ENCODE measurements around the gene MPPED1.

The MPPED1 gene

DNA sequence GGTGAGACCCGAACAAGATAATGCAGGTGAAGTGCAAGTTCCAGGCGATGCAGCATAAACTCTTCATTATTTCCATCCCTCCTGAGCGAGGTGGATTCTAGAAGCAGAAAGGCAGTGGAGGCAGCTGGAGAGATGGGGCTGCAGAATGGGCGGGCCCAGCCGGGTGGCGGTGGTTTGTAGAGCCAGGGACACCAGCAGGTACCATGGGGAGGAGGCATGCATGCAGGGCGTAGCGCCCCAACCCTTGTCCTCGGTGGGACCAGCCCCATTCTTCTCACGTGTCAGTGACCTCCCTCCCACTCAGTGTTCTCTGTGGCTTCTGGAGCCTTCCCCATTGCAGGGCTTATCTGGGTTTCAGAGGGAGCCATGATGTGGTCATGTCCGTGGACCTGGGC lies 38.0 kb downstream of the MPPED1 start:
- DNase-seq = no peak

DNA sequence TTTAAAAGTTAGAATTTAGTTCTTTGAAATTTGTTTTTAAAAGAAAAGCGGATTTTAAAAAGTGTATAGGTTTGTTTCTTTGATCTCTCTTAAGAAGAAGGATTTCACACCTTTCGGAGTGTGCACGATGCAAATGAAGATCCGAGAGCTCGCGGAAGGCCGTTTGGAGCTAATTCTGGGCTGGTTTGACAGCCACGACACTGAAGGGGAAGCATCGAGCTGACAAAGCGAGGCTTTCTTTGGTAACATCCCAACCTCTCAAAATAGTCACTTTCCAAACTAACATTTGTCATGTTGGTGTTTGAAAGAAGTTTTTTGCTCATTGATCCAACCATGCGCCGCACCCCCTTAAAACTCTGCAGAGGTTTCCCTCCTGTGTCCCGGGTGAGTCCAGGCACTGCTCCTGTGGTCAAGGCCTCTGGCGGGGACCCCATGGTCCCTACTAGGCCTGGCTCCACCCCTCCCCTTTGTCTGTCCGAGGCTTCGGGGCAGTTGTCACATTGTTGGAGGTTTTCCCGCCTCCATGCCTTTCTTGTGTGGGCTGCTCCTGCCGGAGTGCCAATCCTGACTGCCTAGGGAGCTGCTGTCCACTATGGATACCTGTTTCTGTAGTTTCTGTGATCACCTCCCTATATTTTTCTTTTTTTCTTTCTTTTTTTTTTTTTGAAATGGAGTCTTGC lies 39.7 kb downstream of the MPPED1 start:
- no peak for DNase-seq

DNA sequence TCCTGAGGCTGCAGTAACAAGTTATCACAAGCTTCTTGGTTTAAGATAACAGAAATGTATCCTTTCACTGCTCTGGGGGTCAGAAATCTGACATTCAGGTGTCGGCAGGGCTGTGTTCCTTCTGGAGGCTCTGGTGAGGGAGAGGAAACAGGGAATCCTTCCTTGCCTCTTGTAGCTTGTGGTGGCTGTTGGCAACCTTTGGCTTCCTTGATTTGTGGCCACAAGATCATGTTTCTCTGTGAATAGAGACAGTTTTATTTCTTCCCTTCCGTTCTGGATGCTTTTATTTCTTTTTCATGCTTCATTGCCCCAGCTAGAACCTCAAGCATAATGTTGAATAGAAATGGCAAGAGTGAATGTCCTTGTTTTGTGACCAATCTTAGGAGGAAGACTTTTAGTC lies 44.0 kb downstream of the MPPED1 start:
- no peak for DNase-seq

DNA sequence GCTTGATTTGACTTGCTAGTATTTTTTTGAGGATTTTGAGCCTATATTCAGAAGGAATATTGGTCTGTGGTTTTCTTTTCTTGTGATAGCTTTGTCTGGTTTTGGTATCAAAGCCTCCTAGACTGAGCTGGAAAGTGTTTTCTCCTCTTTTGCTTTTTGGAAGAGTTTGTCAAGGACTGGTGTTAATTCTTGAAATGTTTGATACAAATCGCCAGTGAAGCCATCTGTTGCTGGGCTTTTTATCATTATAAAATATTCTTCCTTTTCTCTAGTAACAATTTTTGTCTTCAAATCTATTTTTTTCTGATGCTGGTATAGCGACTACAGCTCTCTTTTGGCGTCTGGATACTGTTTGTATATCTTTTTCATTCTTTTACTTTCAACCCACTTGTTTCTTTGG lies 45.2 kb downstream of the MPPED1 start:
- DNase-seq = no peak

DNA sequence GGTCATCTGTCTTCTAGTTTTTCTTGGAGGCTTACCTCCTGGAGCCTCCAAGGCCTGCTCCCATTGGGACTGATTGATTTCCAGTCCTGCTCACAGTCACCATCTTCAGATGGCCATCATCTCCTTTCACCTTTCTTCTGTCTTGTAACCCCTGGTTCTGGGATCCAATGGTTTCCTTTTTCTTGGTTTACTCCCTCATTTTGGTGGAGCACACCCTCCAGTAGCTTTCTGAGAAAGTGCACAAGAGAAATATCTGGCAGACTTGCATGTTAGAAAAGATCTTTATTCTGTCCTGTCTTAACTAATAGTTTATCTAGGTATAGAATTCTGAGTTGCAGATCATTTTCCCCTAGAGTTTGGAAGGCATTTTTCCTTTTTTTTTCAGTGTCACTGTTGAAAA lies 50.9 kb downstream of the MPPED1 start:
- no peak for DNase-seq

DNA sequence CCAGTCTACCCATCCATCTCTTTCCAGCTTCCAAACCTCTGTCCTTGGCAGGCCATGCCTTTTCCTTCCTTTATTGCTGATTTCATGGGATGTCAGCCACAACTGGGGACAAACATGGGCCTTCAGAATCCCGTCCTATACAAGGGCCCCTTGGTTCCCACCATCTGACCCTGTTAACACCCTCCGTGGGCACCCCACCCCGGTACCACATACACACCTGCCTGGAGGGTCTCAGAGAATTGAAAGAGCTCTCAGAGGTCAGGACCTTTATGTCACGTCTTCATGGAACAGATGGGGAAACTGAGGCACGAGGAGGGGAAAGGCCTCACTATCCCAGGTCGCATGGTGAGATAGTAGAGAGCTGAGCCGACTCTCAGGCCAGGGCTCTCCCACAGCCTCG lies 53.0 kb downstream of the MPPED1 start:
- DNase-seq = no peak

DNA sequence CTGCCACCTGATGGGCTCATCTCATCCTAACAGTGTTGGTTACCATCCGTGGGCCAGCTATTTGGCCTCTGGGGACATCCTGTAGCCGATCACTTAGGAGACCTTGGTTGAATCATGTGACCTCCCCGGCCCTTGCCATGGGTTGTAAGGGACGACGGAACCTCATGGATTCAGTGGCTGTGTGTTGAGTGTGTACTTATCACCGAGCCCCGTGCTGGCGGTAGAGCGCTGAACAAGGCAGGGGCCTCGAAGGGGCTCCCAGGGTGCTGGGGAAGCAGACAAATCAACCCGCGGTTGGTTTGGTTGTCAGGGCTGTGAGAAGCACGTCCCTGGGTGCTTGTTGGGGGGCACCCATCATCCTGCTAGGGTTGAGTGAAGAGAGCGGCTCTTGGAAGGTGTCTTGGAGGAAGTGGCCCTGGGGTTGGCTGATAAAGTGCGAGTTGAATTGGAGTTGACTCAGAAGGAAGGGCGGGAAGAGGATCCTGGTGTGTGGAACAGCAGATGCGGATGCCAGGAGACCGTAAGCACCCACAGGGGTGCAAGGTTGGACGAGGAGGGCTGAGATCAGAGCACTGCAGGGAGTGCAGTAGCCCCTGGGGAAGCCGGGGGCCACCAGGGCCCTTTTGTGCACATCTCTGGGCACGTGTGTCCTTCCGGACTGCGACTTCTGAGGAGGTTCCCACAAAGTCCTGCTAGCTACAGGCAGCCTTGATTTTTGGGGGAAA lies 53.6 kb downstream of the MPPED1 start:
- DNase-seq = no peak

DNA sequence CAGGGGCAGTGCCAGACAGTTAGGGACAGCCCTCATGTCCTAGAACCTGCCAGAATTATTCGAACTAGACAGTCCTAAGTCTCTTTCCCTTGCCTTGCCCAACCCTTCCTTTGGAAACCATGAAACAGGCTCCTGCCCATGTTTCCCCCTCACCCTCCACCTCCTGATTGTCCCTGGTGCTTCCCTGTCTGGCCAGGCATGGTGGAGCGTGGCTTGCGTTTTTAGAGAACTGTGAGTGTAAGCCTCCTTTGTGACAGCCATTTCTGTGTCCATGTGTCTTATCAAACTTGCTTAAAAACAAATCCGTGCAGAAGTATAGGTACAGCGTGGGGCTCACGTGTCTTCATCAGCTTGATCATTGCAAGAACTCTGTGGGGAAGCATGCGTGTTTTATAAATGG lies 54.9 kb downstream of the MPPED1 start:
- no peak for DNase-seq

DNA sequence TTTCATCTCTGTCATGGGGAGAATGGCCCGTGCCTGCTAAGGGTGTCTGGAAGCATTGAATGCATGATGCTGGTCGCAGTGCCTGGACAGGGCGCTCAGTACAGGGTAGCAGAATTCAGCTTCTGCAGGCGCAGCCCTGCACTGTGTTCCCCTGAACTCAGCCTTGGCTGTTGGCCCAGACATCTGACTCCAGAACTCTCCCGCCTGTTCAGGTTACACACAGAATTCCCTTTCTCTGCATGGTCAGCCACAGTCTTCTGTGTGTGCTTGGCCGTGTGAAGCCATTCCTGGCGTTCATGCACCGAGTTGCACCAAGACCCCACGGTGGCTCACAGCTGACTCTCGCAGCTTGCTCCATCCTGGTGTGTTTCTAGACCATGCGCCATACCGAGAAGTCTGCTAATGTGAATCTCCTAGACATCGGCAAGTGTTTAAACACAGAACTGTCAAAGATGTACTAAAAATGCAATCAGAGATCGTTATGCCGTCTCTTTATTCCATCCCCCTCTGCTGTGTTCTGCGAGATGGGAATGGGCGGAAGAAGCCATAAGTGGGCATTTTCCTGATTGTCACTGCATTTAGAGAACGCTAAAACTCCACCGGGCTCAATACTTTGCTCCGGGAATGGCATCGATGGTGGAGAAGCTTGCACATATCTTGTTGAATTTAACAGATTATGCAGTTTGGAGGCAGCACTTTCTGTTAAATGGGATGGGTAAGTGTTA lies 55.6 kb downstream of the MPPED1 start:
- DNase-seq = no peak

DNA sequence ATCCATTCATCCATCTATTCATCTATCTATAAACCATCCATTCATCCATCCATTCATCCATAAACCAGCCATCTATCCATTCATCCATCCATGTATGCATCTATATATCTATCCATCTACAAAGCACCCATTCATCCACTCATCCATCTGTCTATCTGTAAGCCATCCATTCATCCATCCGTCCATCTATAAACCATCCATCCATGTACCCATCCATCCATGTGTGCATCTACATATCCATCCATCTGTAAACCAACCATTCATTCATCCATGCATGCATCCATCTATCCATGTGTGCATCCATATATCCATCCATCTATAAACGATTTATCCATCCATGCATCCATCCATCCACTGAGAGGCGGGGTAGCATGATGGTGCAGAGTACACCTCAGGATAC lies 58.4 kb downstream of the MPPED1 start:
- DNase-seq = no peak

DNA sequence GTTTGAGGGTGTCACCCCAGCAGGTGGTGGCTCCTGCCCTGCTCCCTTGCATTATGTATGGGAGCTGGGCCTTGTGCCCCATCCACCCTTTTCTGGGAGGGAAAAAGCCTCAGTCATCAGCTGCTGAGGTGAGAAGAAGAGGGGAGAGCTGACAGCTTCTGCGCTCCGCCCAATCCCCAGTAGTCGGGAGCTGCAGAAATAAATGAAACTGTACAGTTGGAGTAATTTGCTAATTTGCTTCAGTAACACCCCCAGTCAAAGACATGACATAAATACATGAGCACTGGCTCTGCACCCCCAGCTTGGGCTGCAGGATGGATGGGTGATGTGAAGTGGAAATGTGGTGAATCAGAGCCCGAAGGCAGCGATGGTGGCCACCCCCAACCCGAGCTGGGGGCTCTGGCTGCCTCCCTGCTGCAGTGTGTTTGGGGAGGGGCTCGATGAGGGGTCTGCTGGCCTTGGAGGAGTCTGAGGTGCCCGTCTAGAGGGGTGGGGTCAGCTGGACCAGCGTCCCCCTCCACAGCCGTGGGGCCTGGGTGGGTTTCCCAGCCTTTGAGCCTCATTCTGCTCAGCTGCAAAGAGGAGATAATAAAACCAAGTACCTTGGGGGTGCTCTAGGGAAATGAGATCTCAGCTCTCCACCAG lies 59.2 kb downstream of the MPPED1 start:
- no peak for DNase-seq

DNA sequence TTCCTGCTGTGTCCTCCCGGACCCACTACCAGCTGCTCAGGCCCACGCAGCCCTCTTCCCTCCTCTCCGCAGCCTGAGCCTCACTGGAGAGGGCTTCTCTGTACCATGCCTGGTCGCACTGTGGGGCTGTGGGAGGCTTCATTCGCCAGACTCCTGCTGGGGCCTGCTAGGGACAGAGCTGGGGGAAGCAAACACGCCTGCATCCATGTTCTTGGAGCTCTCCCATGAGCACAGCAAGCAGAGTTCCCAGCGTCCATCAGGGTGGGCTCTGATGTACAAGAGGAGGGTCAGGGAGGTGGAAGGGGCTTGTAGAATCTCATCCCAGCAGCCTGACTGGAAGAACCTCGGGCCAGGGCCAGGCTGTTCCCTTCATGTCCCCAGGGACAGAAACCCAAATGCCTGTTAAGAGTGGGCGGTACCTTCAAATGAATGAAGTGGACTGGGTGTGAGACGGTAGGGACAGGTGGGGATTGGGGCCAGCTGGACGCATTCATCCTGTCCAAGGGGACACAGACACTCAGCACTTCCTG lies 59.9 kb downstream of the MPPED1 start:
- no peak for DNase-seq

DNA sequence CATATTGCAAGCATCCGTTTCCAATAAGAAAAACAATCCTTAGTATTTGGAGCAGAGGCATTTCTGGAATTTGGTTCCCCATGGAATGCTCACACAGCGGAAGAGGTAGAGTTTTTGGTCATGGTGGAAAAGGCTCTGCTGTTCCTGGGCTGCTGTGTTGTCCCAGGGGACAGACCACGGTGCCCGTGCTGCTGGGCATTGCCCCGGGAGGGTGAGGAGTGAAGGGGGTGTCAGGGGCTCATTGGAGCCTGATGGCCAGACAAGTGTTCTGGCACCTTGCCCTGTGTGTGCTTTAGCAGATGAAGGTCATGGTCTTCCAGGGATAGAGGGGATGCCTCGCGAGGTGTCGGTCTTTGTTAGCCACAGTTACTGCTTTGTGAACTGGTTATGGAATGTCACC lies 61.2 kb downstream of the MPPED1 start:
- DNase-seq = no peak

DNA sequence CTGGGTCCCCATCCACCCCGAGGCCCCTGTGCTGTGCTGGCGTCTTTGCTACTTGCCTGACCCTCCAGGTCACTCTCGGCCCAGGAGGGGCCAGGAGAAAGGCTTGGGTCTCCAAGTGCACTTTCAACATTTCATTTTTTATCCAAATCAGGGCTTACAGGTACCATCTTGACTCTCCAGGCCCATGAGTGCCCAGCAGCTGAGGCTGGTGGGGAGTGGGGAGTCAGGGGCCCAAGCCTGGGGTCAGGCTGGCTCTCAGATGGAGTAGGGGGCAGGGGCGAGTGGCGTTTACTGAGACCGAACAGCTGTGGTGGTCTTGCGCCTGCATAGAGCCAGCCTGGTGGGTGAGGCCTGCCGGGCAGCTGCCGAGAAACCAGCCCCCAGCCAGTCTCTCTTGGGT lies 61.6 kb downstream of the MPPED1 start:
- no peak for DNase-seq

DNA sequence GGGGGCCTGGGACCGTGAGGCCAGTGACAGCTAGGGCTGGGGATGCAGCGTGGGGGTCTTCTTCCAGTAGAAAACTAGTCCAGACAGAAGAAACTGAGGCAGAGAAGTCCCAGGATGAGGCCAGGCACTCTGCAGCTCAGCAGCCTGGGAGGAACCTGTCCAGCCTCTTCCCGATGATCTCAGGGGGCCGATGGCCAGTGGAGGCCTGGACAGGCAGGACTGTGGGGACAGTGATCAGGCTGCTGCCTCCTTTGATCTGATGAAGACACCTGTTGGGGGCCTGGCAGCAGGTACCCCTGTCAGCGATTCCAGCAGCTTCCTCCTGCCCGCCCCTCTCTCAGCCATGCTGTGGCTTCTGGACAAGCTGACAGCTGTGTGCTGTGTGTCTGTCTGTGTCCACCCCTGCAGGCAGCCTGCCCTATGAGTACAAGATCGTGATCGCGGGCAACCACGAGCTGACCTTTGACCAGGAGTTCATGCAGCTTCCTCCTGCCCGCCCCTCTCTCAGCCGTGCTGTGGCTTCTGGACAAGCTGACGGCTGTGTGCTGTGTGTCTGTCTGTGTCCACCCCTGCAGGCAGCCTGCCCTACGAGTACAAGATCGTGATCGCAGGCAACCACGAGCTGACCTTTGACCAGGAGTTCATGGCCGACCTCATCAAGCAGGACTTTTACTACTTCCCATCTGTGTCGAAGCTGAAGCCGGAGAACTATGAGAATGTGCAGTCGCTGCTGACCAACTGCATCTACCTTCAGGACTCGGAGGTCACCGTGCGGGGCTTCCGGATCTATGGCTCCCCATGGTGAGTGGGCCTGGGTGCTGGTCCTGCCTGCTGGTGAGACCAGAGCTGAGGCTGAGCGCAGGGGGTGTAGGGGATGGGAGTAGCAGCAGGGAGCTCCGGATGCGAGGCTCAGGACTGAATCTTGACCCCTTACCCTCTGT lies 62.6 kb downstream of the MPPED1 start:
- DNase-seq = no peak

DNA sequence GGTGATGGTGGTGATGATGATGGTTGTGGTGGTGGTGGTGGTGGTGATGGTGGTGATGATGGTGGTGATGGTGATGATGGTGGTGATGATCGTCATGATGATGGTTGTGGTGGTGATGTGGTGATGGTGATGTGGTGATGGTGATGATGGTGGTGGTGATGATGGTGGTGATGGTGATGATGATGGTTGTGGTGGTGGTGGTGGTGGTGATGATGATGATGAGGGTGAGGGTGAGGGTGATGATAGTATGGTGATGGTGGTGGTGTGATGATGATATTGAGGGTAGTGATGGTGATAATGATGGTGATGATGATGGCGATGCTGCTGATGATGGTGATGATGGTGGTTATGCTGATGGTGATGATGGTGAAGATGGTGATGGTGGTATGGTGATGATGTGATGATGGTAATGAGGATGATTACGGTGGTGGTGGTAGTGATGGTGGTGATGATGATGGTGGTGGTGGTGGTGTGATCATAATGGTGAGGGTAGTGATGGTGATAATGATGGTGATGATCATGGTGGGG lies 63.8 kb downstream of the MPPED1 start:
- DNase-seq = no peak

DNA sequence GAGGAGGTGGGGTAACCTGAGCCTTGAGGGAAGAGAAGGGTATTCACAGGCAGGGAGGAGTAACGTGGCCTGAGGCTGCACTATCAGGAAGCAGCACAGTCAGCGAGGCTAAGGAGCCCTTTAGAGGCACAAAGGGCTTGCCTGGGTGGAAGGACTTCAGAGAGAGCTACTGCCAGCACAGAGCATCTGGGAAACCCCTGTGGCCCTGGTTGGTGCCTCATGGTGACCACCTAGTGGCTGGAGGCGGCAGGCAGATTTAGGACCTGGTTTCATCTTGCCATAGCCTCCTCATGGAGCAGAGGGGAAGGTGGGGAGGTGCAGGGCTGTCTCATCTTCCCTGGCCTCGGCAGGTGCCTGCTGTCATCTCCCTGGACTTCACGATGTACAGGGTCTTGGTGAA lies 64.5 kb downstream of the MPPED1 start:
- DNase-seq = no peak

DNA sequence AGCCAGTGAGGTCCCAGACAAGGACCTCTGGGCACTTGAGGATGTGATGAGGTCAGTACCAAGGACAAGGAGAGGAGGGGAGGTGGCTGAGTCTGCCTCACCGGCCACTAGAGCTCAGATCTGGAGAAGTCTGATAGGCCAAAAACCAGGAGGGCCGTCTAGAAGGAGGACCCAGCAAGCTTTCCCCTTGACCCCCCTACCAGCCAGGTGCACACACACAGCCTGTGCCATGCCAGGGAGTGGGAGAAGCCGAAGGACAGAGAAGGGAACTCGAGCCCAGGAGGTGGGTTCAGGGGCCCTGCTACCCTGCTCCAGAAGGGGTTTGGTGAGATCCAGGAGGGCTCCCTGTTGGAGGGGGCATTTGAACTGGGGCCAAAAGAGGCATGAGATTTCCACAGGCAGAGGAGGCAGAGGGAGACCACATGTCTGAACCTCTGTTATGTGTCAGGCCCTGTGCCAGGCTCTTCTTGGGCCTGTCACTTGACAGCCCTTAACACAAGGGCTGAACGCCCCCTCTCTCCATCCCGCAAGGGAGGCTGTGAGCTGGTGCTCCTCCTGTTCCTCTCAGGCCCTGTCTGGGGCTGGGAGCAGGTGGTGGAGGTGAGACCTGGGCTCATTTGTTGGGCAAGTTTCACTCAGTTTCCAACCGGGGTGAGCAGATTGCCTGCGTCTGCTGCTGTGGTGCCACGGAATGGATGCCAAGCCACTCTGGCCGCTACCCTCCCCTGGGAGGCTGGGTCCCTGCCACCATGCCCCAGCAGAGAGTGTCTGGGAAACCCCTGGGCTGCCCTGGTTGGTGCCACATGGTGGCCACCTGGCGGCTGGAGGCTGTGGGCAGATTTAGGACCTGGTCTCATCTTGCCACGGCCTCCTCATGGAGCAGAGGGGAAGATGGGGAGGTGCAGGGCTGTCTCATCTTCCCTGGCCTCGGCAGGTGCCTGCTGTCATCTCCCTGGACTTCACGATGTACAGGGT lies 65.2 kb downstream of the MPPED1 start:
- no peak for DNase-seq

DNA sequence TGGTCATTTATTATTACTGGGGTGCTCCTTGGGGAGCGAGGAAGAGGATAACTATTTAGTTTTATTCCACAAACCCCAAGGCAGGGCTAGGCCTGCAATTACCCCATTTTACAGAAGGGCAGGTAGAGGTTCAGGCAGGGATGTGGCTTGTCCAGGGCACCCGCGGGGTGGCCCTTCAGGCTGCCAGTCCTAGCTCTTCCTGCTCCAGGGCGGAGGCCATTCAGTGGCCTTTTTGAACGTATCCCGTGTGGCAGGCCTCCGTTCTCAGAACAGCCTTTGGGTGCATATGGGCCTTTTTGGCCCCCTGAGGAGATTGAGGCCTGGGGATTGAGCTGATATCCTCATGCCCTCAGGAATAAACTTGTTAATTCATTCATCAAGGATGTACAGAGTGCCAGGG lies 66.2 kb downstream of the MPPED1 start:
- DNase-seq = no peak

DNA sequence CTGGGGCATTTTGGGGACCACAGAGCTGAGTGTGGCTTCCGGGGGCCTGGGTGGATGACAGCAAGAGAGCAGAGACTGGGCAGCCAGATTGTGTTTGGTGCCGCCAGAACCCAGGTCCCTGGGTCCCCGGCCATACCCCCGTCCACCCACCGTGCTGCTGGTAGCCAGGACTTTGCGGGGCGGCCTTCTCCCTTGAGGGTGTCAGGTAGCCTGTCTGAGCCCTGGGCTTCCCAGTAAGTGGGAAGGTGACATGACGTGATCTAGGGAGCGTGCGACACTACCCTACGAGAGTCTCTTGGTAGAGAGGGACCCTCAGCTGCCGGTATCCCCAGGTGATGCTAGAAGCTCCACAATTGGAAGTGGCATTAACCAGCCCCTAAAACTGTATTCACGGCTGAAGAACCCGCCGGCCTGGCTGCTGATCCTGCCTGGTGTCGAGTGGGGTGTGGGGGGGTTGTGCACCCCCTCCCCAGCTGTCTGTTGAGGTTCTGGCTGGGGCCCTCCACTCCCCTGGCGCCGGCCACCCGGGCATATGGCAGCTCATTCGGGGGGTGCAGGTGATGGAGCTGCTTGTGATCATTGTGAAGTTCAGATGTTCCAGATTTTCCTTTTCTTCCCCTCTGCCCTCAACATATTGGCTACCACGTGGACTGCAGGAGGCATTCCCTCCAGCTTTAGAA lies 66.9 kb downstream of the MPPED1 start:
- no peak for DNase-seq
